HepG2 (cell line): ENCODE measurements around the gene NUBP1. TPM values are rescaled to one million over a fixed set of nuclear protein-coding genes. Genes with fewer than 3 reads are reported as not detected.

Experiments used
- AHR ChIP-seq: IDR thresholded peaks from 2 replicates; pipeline ENCODE4 v1.6.1; 2018; ENCODE audit warnings: missing genetic modification reagents, missing compliant biosample characterization
- CBX1 ChIP-seq: IDR thresholded peaks from one replicate; pipeline ENCODE4 v1.6.1; 2016; ENCODE audit warnings: antibody characterized with exemption, low read depth
- CENPT ChIP-seq: sonication (generic); formaldehyde crosslinking; IDR thresholded peaks from 2 replicates; pipeline ENCODE4 v1.8.0; 2022; ENCODE audit warnings: low read depth, mild to moderate bottlenecking, moderate library complexity, missing genetic modification reagents
- DMAP1 ChIP-seq: IDR thresholded peaks from 2 replicates; pipeline ENCODE4 v1.6.1; 2016
- GTF2F1 ChIP-seq: fragments of 150-350 bp; IDR thresholded peaks from 2 replicates; pipeline ENCODE4 v1.6.1; 2014; ENCODE audit warnings: low read length
- IRX3 ChIP-seq: sonication (generic); formaldehyde crosslinking; IDR thresholded peaks from 2 replicates; pipeline ENCODE4 v1.8.1; 2023; ENCODE audit warnings: mild to moderate bottlenecking, low read depth, missing genetic modification reagents, borderline replicate concordance
- MED8 ChIP-seq: sonication (generic); formaldehyde crosslinking; IDR thresholded peaks from 2 replicates; pipeline ENCODE4 v1.8.1; 2023; ENCODE audit warnings: mild to moderate bottlenecking, missing genetic modification reagents; ENCODE audit not compliant: insufficient replicate concordance
- NBN ChIP-seq: fragments of 450-650 bp; conservative IDR thresholded peaks from 2 replicates; pipeline ENCODE4 v1.6.1; 2017
- POLR2AphosphoS5 ChIP-seq: IDR thresholded peaks from 2 replicates; pipeline ENCODE4 v1.6.1; 2012; ENCODE audit warnings: low read depth, low read length
- RFXANK ChIP-seq: IDR thresholded peaks from 2 replicates; pipeline ENCODE4 v1.6.1; 2016
- RXRA ChIP-seq: sonication (generic); formaldehyde crosslinking; IDR thresholded peaks from 2 replicates; pipeline ENCODE4 v1.5.1; 2020; ENCODE audit warnings: missing genetic modification reagents
- SUZ12 ChIP-seq: fragments of 150-350 bp; IDR thresholded peaks from 2 replicates; pipeline ENCODE4 v1.6.1; 2014; ENCODE audit warnings: low read depth, low read length
- ZNF232 ChIP-seq: sonication (generic); formaldehyde crosslinking; IDR thresholded peaks from 2 replicates; pipeline ENCODE4 v1.4.0; 2020; ENCODE audit warnings: missing genetic modification reagents, borderline replicate concordance
- ZNF337 ChIP-seq: sonication (generic); formaldehyde crosslinking; IDR thresholded peaks from 2 replicates; pipeline ENCODE4 v1.5.1; 2020; ENCODE audit warnings: missing genetic modification reagents, low read depth, mild to moderate bottlenecking, borderline replicate concordance
- ZNF550 ChIP-seq: sonication (generic); formaldehyde crosslinking; IDR thresholded peaks from 2 replicates; pipeline ENCODE4 v1.4.0; 2020; ENCODE audit warnings: mild to moderate bottlenecking, missing genetic modification reagents, borderline replicate concordance
- ZNF577 ChIP-seq: sonication (generic); formaldehyde crosslinking; IDR thresholded peaks from 2 replicates; pipeline ENCODE4 v1.4.0; 2020; ENCODE audit warnings: mild to moderate bottlenecking, low read depth, missing genetic modification reagents, borderline replicate concordance
- ZNF772 ChIP-seq: sonication (generic); formaldehyde crosslinking; IDR thresholded peaks from 2 replicates; pipeline ENCODE4 v1.5.0; 2020; ENCODE audit warnings: mild to moderate bottlenecking, missing genetic modification reagents
- ZNF839 ChIP-seq: sonication (generic); formaldehyde crosslinking; IDR thresholded peaks from 2 replicates; pipeline ENCODE4 v1.4.0; 2020; ENCODE audit warnings: missing genetic modification reagents, mild to moderate bottlenecking, borderline replicate concordance
- ZNF878 ChIP-seq: sonication (generic); formaldehyde crosslinking; IDR thresholded peaks from 2 replicates; pipeline ENCODE4 v1.8.1; 2023; ENCODE audit warnings: mild to moderate bottlenecking, missing genetic modification reagents, moderate library complexity
- polyA plus RNA-seq, 8 experiments: library from polyadenylated mRNA; depleted of rRNA in 3 of 8; stranded (reverse) in 7 of 8; unstranded in 1 of 8; fragments of >200 nt; fragmentation: Illumina TruSeq in 4 of 8; extraction: Trizol in 4 of 8; gene quantifications; 2 replicates each; pipeline versions ENCODE4 v1.2.1 to v1.2.3, GENCODE V29; 2011 to 2016; ENCODE audit warnings: low read depth in 4 of 8, missing spikeins in 1 of 8, mixed read lengths in 1 of 8; ENCODE audit not compliant: insufficient read depth in 1 of 8
- total RNA-seq, 5 experiments: library from RNA; depleted of rRNA; stranded (reverse); fragments of >200 nt; fragmentation: Illumina TruSeq; extraction: Trizol; gene quantifications; 2 replicates each; pipeline ENCODE4 v1.2.3, GENCODE V29; 2016; ENCODE audit warnings: low read depth in 1 of 5
- TF ChIP-seq, protein P1 (sequence below): sonication (generic); formaldehyde crosslinking; IDR thresholded peaks from 2 replicates; pipeline ENCODE4 v1.4.0; 2020; ENCODE audit warnings: low read depth, mild to moderate bottlenecking, missing genetic modification reagents
- TF ChIP-seq, protein P2 (sequence below): sonication (generic); formaldehyde crosslinking; IDR thresholded peaks from 2 replicates; pipeline ENCODE4 v1.4.0; 2020; ENCODE audit warnings: missing genetic modification reagents, borderline replicate concordance
- TF ChIP-seq, protein P3 (sequence below): sonication (generic); formaldehyde crosslinking; IDR thresholded peaks from 2 replicates; pipeline ENCODE4 v1.4.0; 2020; ENCODE audit warnings: missing genetic modification reagents, borderline replicate concordance
- TF ChIP-seq, protein P4 (sequence below): sonication (generic); formaldehyde crosslinking; IDR thresholded peaks from 2 replicates; pipeline ENCODE4 v1.4.0; 2020; ENCODE audit warnings: low read depth, mild to moderate bottlenecking, missing genetic modification reagents

NUBP1 gene
- total and polyA plus RNA-seq, 2 of the 13 experiments (the other 11 are each of a cell fraction or from before 2014, with no cell fraction given) = 53.5 to 70.4 TPM

DNA sequence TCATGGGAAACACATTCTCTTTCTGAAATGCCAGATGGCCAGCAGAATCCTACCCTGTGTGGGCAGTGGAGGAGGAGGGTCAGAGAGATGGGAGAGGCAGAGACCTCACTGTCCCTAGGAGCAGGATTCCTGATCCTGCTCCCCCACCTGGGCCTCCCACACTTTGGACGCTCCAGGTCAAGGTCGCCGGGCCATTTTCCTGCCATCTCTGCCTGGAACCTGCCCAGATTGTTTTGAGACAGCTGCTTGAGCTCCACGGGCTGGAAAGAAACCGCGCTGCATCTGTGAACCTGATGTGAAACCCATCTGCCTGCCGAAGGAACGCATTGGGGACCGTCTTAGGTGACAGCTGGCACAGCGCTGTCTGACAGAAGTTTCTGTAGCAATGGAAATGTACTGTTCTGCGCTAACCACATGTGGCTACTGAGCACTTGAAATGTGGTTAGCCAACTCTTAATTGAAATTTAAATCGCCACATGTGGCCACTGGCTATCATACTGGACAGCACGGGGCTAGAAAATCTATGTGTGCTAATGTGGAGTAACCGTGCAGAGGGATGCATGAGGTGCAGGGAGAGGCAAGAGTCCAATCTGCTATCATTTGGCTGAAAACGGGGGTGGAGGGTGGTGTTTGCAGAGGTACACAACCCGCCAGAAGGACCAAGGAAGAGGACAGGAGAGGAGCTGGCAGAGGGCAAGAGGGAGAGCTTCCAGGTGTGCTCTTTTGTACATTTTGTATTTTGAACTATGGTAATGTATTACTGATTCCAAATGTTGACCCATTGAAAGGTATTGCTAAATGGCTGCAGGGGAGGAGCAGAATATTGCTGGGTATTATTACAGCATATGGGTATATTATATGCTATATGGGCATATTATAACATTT lies 15.4 kb upstream of the NUBP1 start (continued):
- TF ChIP-seq POLR2AphosphoS5 (no peak), CBX1 (no peak), MED8 (no peak), RFXANK (CRISPR knock-in tag) (no peak), IRX3 (CRISPR knock-in tag) (no peak), NBN (no peak), RXRA (peak; percentile 95), ZNF577 (CRISPR knock-in tag) (no peak), ZNF337 (CRISPR knock-in tag) (no peak), ZNF878 (CRISPR knock-in tag) (no peak), ZNF839 (CRISPR knock-in tag) (no peak), CENPT (CRISPR knock-in tag) (no peak), AHR (no peak), ZNF772 (CRISPR knock-in tag) (no peak), DMAP1 (CRISPR knock-in tag) (peak; percentile 60; the same call in 1 of the 2 replicates), ZNF550 (CRISPR knock-in tag) (no peak), SUZ12 (no peak), GTF2F1 (no peak), ZNF232 (CRISPR knock-in tag) (peak; percentile 84)
- TF ChIP-seq, protein P1, sequence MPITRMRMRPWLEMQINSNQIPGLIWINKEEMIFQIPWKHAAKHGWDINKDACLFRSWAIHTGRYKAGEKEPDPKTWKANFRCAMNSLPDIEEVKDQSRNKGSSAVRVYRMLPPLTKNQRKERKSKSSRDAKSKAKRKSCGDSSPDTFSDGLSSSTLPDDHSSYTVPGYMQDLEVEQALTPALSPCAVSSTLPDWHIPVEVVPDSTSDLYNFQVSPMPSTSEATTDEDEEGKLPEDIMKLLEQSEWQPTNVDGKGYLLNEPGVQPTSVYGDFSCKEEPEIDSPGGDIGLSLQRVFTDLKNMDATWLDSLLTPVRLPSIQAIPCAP = no peak
- TF ChIP-seq, protein P2, sequence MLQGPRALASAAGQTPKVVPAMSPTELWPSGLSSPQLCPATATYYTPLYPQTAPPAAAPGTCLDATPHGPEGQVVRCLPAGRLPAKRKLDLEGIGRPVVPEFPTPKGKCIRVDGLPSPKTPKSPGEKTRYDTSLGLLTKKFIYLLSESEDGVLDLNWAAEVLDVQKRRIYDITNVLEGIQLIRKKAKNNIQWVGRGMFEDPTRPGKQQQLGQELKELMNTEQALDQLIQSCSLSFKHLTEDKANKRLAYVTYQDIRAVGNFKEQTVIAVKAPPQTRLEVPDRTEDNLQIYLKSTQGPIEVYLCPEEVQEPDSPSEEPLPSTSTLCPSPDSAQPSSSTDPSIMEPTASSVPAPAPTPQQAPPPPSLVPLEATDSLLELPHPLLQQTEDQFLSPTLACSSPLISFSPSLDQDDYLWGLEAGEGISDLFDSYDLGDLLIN = no peak
- TF ChIP-seq, protein P3, sequence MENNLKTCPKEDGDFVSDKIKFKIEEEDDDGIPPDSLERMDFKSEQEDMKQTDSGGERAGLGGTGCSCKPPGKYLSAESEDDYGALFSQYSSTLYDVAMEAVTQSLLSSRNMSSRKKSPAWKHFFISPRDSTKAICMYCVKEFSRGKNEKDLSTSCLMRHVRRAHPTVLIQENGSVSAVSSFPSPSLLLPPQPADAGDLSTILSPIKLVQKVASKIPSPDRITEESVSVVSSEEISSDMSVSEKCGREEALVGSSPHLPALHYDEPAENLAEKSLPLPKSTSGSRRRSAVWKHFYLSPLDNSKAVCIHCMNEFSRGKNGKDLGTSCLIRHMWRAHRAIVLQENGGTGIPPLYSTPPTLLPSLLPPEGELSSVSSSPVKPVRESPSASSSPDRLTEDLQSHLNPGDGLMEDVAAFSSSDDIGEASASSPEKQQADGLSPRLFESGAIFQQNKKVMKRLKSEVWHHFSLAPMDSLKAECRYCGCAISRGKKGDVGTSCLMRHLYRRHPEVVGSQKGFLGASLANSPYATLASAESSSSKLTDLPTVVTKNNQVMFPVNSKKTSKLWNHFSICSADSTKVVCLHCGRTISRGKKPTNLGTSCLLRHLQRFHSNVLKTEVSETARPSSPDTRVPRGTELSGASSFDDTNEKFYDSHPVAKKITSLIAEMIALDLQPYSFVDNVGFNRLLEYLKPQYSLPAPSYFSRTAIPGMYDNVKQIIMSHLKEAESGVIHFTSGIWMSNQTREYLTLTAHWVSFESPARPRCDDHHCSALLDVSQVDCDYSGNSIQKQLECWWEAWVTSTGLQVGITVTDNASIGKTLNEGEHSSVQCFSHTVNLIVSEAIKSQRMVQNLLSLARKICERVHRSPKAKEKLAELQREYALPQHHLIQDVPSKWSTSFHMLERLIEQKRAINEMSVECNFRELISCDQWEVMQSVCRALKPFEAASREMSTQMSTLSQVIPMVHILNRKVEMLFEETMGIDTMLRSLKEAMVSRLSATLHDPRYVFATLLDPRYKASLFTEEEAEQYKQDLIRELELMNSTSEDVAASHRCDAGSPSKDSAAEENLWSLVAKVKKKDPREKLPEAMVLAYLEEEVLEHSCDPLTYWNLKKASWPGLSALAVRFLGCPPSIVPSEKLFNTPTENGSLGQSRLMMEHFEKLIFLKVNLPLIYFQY = peak; percentile 66; the same call in 1 of the 2 replicates
- TF ChIP-seq, protein P4, sequence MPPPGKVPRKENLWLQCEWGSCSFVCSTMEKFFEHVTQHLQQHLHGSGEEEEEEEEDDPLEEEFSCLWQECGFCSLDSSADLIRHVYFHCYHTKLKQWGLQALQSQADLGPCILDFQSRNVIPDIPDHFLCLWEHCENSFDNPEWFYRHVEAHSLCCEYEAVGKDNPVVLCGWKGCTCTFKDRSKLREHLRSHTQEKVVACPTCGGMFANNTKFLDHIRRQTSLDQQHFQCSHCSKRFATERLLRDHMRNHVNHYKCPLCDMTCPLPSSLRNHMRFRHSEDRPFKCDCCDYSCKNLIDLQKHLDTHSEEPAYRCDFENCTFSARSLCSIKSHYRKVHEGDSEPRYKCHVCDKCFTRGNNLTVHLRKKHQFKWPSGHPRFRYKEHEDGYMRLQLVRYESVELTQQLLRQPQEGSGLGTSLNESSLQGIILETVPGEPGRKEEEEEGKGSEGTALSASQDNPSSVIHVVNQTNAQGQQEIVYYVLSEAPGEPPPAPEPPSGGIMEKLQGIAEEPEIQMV = no peak
